ENCODE results near the gene KRT86.

- TF ChIP-seq EZH2 (IDR thresholded peaks at IDR 0.05; ENCODE audit: low read depth) = no peak
- no peak for TF ChIP-seq CTCF (conservative IDR thresholded peaks at IDR 0.05)
Measured at GRCh38 chr12:52327830-52328500, 53.5 kb downstream of the KRT86 start.

Measured in PC-9 (cell line).